Neural cell (in vitro differentiated cells): ENCODE measurements around the gene CNOT3.

Experiments used
- TAF1 ChIP-seq: IDR thresholded peaks from 2 replicates; pipeline ENCODE4 v1.6.1; 2012; ENCODE audit warnings: low read depth
- TF ChIP-seq, protein P1 (sequence below): fragments of 450-650 bp; IDR thresholded peaks from 2 replicates; pipeline ENCODE4 v1.5.1; 2014; ENCODE audit warnings: antibody characterized with exemption, mild to moderate bottlenecking, moderate library complexity; ENCODE audit not compliant: poor library complexity, severe bottlenecking

DNA sequence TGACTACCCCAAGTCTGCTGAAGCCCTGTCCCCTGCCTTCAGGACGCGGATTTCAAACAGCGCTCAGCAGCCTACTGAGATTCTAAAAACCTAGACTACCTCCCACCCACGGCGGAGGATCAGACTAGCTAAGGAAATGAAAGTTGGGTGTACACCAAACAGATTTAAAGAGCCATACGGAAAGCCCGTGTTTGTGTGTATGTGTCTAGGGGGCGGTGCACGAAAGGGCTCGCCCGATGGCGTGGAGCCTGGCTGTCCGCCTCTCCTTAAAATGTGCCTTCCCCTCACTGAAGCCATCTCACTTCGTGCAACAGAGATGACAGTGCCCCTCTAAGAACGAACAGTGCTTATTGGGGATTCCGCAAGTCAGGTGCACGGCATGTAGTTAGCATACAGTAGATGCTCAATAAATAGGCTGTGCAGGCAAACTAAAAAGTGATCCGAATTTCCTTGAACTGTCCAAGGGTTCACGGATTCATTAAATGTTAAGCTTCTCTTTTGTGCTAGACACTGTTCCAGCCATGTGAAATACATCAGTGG lies 21.3 kb downstream of the CNOT3 start:
- TF ChIP-seq, protein P1, sequence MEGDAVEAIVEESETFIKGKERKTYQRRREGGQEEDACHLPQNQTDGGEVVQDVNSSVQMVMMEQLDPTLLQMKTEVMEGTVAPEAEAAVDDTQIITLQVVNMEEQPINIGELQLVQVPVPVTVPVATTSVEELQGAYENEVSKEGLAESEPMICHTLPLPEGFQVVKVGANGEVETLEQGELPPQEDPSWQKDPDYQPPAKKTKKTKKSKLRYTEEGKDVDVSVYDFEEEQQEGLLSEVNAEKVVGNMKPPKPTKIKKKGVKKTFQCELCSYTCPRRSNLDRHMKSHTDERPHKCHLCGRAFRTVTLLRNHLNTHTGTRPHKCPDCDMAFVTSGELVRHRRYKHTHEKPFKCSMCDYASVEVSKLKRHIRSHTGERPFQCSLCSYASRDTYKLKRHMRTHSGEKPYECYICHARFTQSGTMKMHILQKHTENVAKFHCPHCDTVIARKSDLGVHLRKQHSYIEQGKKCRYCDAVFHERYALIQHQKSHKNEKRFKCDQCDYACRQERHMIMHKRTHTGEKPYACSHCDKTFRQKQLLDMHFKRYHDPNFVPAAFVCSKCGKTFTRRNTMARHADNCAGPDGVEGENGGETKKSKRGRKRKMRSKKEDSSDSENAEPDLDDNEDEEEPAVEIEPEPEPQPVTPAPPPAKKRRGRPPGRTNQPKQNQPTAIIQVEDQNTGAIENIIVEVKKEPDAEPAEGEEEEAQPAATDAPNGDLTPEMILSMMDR, result no peak
- TF ChIP-seq TAF1, result no peak
